ENCODE results near the gene RFNG. TPM values are rescaled to one million over a fixed set of nuclear protein-coding genes. Genes with fewer than 3 reads are reported as not detected.

RFNG gene
- total and polyA plus RNA-seq, 7 donors, result 27.1 to 40.7 (median 31.2) TPM

DNA sequence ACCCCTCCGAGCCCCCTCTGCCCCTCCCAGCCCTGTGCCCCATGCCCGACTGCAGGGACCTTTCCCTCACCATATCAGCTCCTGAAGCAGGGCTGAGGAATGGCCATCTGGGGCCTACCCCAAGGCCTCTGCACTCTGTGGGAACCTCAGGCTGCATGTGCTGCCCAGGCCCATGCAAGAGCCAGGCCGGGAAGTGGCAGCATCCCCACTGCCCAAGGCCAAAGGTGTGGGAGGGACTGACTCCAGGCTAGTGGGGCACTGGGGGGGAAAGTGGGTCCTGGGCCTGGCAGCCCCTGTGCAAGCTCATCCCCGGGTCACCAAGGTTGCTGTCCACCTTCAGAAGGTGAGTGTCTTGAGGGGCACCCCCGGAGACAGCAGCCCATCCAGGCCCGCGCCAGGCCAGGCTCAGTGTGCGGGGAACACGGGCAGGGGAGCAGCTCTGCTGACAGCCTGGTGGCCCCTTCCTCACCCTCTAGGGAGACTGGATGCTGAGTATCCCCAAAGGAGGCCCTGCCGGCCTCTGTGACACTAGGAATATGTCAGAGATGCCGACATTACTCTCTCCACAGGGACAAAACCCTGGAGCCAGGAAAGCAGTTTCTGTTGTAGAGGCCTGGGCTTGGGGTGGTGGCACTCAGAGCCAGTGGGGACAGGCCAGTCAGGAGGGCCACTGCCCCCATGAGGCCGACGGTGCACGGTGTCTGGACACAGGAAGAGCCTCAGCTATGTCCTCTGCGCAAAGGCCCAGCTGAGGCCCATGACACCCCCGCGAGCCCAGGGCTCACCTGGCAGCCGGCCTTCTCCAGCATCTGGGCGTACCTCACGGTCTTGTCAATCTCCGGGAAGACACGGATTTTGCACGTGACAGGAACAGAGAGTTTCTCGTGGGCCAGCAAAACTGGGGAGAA lies 10.7 kb upstream of the RFNG start:
- Histone ChIP-seq H3K36me3 (ENCODE audit: insufficient read depth in 1 of 2, low read depth in 1 of 2) (peaks cover 10 to 69% of the 10 kb centered on the region in 2 donors), H3K27me3 (ENCODE audit: insufficient read depth in 3 of 3, low read length in 2 of 3) (no peaks in the 10 kb centered on the region), H3K27ac (no peak overlapping the region), H3K9me3 (no peaks in the 10 kb centered on the region), H3K4me3 (no peak overlapping the region), H3K4me1 (peaks cover 9% of the 10 kb centered on the region)
- intact Hi-C loops (cut with DNase I), result no loop called here
- TF ChIP-seq, protein P1, sequence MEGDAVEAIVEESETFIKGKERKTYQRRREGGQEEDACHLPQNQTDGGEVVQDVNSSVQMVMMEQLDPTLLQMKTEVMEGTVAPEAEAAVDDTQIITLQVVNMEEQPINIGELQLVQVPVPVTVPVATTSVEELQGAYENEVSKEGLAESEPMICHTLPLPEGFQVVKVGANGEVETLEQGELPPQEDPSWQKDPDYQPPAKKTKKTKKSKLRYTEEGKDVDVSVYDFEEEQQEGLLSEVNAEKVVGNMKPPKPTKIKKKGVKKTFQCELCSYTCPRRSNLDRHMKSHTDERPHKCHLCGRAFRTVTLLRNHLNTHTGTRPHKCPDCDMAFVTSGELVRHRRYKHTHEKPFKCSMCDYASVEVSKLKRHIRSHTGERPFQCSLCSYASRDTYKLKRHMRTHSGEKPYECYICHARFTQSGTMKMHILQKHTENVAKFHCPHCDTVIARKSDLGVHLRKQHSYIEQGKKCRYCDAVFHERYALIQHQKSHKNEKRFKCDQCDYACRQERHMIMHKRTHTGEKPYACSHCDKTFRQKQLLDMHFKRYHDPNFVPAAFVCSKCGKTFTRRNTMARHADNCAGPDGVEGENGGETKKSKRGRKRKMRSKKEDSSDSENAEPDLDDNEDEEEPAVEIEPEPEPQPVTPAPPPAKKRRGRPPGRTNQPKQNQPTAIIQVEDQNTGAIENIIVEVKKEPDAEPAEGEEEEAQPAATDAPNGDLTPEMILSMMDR (IDR thresholded peaks at IDR 0.05), result no peak
- 73 to 74% (median 73%) methylated on average over 23 to 24 of the region's 24 CpGs for WGBS, 3 donors
- ATAC-seq (no peak), DNase-seq (peak; percentile 10 to 55)

DNA sequence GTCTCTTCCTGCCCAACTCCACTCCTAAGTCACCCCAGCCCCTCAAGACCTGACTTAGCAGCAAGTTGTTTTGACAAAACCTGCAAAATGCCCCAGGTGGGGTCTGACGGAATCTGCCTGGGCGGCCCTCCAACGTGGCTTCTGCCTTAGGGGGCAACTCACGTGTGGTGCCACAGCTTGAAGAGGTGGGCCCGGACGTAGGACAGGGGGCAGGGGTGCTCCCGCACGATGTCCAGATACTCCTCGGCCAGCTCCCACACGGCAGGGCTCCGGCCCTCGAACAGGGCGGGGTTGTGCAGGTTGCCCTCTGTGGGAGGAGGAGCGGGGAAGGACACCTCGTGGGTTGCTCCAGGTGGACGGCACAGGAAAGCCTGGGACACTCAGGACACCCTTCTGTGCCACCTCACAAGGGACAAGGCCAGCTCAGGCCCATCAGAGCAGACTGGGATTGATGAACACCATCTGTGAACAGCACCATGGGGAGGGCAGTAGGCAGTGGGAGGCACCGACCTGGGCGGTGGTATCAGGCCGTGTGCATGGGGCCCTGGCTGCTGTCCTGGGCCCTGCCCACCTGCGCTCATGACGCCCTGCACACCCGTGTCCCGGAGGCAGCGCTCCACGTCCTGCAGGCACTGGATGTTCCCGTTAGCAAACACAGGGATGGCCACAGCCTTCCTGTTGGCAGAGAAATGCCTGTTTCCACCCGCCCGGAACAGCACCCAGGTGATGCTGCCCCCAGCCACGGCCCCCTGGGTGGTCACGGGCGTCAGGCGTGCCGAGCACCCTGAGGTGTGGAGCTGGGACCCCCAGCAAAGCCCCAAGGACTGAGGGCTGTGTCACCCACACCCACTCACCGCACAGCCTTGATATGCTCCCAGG lies 9.7 kb upstream of the RFNG start:
- TF ChIP-seq, protein P1 (IDR thresholded peaks at IDR 0.05), result no peak
- H3K36me3 ChIP-seq (ENCODE audit: insufficient read depth in 1 of 2, low read depth in 1 of 2), result peaks cover 10 to 79% of the 10 kb centered on the region in 2 donors

DNA sequence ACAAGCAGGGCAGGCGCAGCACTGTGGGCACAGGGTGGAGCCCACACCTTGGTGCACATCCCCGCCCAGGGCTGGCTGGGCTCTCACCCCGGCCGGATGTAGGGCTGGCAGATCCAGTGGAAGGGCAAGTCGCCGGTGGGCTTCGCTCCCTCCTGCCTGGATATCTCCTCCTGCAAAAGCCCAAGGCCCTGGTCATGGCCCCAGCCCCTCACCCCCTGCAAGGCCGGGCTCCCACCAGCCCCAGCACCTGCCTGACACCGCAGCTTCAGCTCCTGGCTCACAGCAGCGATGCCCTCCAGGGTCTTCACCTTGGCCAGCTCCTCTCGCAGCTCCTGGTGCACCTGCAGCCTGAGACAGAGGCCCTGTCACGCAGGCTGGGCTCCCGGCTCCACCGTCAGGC lies 9.0 kb upstream of the RFNG start:
- H3K4me3 ChIP-seq, result no peak overlapping the region
- TF ChIP-seq, protein P1 (IDR thresholded peaks at IDR 0.05), result no peak
- intact Hi-C loops (cut with DNase I), result no loop called here
- peaks cover 10 to 86% of the 10 kb centered on the region in 2 donors for H3K36me3 ChIP-seq (ENCODE audit: insufficient read depth in 1 of 2, low read depth in 1 of 2)
- H3K27me3 ChIP-seq (ENCODE audit: insufficient read depth in 3 of 3, low read length in 2 of 3), result no peaks in the 10 kb centered on the region
- H3K4me1 ChIP-seq, result peaks cover 9% of the 10 kb centered on the region
- 84 to 85% (median 85%) methylated on average over 14 of the region's 14 CpGs for WGBS, 3 donors
- no peaks in the 10 kb centered on the region for H3K9me3 ChIP-seq
- H3K27ac ChIP-seq, result no peak overlapping the region
- DNase-seq (peak; percentile 13 to 45), ATAC-seq (no peak)

More for the DNA sequence above, 9.7 kb upstream of the RFNG start:
- 84 to 89% (median 85%) methylated on average over 33 to 34 of the region's 34 CpGs for WGBS, 3 donors
- intact Hi-C loops (cut with DNase I), result no loop called here
- peak; percentile 7 to 51 for DNase-seq
- Histone ChIP-seq H3K27ac (no peak overlapping the region), H3K9me3 (no peaks in the 10 kb centered on the region), H3K4me3 (no peak overlapping the region), H3K27me3 (ENCODE audit: insufficient read depth in 3 of 3, low read length in 2 of 3) (no peaks in the 10 kb centered on the region), H3K4me1 (peaks cover 9% of the 10 kb centered on the region)
- ATAC-seq, result no peak

DNA sequence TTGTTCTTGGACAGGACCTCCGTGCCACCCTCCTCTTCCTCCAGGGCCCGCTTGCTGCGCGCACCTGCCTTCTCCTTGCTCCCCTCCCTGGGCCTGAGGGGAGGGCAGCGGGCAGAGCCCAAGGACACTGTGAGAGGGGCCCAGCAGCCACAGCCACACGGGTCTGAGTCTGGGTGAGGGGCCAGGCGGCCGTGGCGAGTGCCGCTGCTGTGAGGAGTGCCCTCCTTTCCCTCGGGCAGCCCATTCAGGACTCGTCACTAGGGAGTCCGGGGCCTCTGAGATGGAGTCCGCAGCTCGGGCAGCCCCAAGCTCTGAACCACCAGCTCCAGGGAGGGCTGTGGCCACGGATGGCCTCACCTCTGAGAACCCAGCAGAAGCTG lies 8.4 kb upstream of the RFNG start:
- Histone ChIP-seq H3K27me3 (ENCODE audit: insufficient read depth in 3 of 3, low read length in 2 of 3) (no peaks in the 10 kb centered on the region), H3K36me3 (ENCODE audit: insufficient read depth in 1 of 2, low read depth in 1 of 2) (peaks cover 10 to 92% of the 10 kb centered on the region in 2 donors), H3K4me3 (no peak overlapping the region), H3K4me1 (peaks cover 9% of the 10 kb centered on the region), H3K9me3 (no peaks in the 10 kb centered on the region), H3K27ac (no peak overlapping the region)
- DNase-seq (peak in 1 of 2 donors; percentile 43), ATAC-seq (no peak)
- intact Hi-C loops (cut with DNase I), result no loop called here
- TF ChIP-seq, protein P1 (IDR thresholded peaks at IDR 0.05), result no peak
- WGBS, 3 donors, result 75 to 88% (median 77%) methylated on average over 16 of the region's 16 CpGs
